NCI-H1048 (cell line): Measurements from ENCODE around the gene IQCK.

Source experiments
- DNase-seq: peaks from one replicate; lab custom pipeline; 2025; lab: John Stamatoyannopoulos, UW

IQCK gene

DNA sequence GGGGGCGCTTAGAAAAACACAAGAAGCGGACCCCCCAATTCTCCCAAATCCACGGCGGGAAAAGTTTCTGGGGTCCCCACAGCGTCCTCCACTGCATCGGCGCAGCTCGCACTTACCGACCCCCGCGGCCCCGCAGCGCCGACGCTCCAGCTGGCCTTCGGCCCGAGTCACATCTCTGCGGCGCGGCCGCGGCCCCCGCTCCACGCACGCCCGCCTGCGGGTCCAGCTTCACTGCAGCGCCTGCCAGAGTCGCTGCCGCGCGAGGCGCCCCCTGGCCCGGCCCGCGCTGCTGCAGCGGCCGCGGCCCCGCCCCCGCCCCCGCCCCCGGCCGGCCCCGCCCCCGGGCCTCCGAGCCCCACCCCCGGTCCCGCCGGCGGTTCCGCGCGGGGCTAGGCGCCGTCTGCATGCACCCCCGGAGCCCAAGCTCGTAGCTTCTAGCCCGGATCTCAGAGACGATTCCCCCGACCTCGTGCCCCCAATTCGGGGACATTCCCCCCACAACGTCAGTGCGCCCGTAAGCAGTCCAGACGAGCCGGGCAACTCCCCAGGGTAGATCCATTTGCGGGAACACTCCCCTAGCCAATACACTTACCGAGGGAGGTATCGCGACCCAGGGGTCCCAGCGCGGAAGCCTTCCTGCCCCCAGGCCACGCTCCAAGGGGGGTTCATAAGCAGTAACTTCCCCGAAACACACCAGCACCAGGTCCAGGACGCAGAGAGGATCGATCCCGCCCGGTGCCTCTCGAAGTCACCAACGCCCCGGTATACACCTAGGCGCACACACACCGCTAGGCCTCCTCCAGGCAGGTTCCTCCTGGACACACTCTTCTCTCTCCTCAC, 166.8 kb downstream of the IQCK start, which contains the start of gene GPRC5B:
Gene GPRC5B, minus strand, starts transcription at position 238 of the 840 bp plus-strand sequence. CDS start 12,003 bp downstream, outside the sequence.
- no peak for DNase-seq

DNA sequence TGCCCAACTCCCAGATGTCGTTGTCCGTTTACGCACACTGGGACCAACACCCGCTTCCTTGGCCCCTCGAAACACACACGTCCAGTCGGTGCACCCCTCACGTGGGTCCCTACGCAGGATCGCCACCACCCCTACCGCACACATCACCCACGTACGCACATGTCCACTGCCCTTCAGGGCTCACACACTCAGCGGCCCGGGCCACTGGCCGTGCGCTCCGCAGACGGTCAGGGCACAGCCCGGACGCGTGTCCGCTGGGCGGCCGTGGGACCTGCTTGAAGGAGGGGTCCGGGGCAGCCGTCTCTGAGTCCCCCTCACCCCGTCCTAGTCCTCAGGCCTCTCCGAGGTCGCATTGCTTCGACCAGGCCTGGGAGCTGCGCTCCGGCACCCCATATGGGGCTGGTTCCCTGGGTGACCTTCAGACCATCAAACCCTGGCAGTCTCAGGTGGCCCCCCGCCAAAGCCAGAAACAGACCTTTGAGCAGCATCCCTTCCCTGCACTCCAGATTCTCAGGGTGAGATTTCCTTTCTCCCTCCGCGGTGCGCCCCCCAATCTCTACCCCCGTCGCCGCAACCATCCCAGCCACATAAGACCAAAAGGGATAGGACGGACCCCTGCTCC, 167.5 kb downstream of the IQCK start:
- no peak for DNase-seq

DNA sequence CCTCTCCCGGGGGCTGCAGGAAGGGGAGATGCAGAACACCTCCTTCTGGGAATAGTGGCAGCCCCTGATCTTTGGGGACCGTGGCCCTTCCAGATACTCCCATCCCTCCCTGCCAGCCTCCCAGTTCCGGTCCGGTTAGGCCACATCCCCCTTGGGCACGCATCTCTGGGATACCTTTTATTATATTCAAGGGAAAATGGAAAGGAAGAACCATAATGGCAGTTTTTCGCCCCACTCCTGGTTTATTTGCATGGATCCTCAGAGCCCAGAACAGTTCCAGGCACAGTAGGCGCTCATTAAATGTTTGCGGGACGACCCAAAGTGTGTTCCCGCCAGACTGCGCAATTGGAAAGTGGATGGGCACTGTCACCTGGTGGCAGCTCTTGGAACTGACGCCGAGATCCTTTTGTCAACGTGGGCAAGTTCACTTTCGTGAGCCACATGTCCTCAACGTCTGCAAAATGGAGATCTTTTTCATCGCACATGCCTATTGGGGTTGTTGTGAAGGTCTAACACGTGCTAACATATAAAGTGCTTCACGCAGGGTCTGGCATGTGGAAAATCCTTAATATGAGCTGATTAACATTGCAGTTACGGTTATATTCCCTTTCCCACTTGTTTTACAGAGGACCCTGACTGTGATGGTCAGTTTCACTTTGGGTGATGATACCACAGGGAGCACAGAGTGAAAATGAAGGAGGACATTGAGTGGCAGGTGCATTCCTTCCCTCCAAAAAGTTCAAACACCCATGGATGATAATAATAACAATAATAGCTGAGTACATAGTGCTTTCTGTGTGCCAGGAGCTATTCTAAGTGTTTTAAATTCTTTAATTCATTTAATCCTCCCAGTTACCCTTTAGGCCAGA, 168.2 kb downstream of the IQCK start:
- DNase-seq, result no peak

DNA sequence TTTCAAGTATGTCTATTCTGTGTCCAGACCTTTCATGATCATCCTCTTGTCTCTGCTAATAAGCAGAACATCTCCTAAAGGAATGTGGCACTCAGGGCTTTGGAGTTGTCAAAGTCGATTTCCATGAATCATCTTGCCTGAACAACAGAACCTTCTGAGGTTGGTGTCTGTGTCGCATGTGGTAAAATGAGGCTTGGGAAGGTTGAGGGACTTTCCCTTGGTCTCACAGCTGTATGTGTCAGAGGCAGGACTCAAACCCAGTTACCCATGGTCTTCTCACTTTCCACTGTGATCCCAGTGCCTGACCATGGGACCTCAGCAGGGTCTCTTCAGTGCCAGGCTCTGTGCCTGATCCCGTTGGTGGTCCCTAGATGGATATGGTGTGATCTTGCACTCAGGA, 170.8 kb downstream of the IQCK start:
- DNase-seq, result no peak

DNA sequence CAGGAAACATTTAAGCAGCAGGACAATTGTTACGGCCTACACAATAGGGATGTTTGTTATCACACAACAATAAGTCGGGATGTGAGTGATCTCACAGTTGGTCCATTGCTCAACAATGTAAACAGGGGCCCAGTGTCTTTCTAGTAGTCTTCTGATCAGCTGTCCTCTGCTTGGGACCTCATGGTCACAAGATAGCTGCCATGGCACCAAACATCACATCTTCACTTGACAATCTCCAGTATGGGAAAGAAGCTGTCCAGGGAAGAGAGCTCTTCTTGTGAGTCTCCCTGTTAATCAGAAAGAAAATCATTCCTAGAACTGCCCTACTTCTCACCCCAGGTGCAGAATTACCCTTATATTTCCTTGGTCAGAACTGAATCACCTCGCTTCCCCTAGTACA, 172.8 kb downstream of the IQCK start:
- DNase-seq, result no peak

DNA sequence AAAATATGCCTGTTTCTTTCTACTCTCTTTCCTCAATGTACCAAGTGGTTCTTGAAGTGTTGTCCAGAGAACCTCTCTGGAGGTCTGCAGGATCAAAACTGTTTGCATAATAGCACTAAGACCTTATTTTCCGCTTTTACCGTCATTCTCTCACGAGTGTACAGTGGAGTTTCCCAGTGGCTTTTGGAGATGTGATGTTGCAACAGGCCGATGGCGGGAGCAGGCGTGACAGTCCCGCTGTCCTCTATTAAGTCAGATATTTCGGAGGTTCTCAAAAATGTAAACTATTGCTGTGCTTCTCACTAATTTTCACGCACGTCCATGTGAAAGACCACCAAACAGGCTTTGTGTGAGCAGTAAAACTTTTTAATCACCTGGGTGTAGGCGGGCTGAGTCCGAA, 174.8 kb downstream of the IQCK start:
- no peak for DNase-seq

DNA sequence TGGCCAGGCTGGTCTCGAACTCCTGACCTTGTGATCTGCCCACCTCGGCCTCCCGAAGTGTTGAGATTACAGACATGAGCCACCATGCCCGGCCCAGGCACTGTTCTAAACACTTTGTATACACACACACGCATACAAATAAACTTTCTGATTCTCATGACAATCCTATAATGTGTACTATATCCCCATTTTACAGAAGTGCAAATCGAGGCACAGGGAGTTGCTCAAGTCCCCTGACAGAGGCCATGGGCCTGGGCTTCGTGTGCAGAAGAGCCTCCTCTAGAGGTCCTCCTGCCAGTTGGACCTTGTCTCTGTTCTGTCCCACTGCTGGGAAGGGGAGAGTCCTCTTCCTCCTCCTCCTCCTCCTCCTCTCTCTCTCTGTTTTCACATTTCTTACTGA, 176.5 kb downstream of the IQCK start:
- DNase-seq, result no peak

DNA sequence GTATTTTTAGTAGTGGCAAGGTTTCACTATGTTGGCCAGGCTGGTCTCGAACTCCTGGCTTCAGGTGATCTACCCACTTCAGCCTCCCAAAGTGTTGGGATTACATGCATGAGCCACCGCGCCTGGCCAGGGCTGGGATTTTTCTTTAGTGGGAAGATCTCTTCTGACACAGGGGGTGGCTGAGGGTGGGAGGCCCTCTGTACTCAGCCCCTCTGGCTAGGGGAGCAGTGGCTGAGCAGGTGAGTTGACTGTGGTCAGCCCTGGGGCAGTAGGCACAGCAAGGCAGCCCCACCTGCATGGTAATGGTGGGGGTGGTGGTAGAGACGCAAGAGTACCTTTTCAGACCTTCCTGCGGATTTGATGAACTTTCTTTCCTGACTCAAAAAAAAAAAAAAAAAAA, 178.9 kb downstream of the IQCK start:
- no peak for DNase-seq

DNA sequence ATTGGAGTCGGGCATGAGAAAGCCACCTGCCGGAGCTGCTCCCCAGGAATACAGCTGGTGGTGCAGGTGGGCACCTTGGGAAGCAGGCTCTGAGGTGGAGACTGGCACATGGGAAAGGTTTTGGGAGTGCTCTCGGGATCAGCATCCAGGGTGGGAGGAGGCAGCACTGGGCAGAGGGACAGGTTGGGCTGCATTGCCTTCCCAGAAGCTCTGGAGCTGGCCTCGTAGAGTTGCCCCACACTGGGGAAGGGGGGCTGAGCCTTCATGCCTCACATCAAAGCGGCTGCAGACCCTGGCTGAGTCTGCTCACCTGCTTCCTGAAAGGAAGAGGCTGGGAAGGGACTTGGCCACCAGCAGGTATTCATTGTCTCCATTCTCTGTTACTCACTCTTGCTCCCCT, 180.1 kb downstream of the IQCK start:
- no peak for DNase-seq

DNA sequence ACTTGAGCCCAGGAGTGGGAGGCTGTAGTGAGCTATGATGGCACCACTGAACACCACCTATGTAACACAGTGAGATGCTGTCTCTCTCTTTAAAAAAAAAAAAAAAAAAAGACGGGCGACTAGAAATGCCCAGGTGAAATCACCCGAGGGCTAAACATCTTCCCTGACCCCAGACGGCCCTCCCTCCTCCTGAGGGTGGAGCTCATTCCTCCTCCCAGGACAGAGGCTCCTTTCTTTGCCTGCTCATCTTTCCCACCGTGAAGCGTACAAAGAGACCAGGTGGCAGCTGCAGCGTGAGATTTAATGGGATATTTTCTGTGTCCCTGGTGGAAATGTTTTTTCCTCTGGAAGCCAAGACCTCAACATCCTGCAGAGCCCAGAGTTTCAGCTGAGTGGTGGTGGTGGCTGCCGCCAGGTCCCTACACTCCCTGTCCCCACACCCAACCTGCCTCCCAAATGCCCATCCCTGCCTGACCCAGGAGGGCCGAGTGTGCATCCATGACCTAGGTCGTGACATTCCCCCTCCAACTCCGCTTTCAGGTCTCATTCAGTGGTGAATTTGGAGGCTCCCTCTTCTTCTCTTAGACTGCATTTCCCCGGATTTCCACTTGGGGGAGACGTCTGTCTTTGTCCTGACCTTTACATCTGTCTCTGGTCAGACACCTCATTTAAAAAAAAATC, 181.0 kb downstream of the IQCK start:
- no peak for DNase-seq

DNA sequence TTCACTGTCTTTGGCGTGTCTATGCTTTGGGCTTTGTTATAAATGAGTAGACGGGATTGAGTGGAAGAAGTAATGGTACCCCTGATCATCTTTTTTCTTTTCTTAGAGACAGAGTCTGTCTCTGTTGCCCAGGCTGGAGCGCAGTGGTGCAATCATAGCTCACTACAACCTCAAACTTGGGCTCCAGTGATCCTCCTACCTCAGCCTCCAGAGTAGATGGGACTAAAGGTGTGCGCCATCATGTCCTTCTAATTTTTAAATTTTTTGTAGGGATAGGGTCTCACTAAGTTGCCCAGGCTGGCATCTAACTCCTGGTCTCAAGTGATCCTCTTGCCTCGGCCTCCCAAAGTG, 181.5 kb downstream of the IQCK start:
- DNase-seq, result no peak

DNA sequence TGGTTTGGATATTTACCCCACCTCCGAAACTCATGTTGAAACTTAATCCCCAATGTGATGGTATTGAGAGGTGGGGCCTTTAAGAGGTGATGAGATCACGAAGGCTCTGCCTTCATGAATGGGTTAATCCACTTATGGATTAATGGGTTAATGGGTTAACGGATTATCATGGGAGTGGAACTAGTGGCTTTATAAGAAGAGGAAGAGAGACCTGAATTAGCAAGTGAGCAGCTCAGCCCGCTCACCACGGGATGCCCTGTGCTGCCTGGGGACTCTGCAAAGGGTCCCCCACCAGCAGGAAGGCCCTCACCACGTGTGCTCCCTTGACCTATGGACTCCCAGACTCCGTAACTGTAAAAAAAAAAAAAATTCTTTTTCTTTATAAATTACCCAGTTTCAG, 183.1 kb downstream of the IQCK start:
- no peak for DNase-seq

DNA sequence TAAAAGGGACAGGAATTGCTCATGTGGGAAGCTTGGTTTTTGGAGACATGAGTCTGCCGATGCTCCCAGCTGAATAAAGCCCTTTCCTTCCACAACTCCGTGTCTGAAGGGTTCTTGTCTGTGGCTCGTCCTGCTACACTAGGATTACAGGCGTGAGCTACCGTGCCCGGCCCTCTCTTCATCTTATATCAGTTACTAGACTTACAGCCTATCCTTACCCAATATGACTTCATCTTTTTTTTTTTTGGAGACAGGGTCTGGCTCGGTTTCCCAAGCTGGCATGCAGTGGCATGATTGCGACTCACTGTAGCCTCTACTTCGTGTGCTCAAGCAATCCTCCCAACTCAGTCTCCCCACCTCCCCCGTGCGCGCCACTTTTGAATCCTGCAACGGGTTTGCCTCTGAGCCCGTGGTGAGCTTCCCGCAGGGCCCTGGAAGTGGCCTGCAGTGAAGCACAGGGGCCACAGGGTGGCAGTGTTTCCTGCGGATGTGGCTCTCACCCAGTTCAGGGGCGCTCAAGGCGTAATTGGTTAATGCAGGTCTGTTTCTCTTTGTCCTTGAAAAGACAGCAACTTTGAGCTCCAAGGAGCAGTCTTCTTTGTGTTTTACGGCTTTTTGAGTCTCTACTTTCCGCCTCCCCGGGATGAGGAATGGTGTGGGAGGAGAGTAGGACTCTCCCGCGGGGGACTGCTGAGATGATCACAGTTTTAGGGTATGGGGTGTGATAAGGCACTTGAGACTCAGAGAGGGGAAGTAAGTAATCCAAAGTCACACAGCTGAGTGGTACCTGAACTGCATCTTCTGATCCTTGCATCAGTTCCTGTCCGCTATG, 189.3 kb downstream of the IQCK start:
- no peak for DNase-seq
